ENCODE data around the gene KCNH3.
"Not testable (repeated sequence)": the region's sequence is repeated elsewhere in the genome, so short reads cannot be mapped to it uniquely, and the experiment has no call there.

Gene KCNH3

GRCh38 chr12:49529414-49529813, 9.4 kb upstream of the KCNH3 start:
- no peak for DNase-seq
- TF ChIP-seq CTCF (IDR thresholded peaks at IDR 0.05; ENCODE audit: low read depth, low read length, missing control alignments) = no peak
- in situ Hi-C loops (cut with HindIII; ENCODE audit: low pct_ligation_motif_present, low sequenced_read_pairs) = no loop called here

GRCh38 chr12:49531745-49532144, 7.1 kb upstream of the KCNH3 start:
- no peak overlapping the region for H3K4me3 ChIP-seq (ENCODE audit: low read depth, low read length)
- H3K27ac ChIP-seq = no peak overlapping the region
- in situ Hi-C loops (cut with HindIII; ENCODE audit: low pct_ligation_motif_present, low sequenced_read_pairs) = no loop called here
- no peak for DNase-seq
- H3K36me3 ChIP-seq (replicated peaks) = peaks cover 18% of the 10 kb centered on the region
- no peaks in the 10 kb centered on the region for H3K27me3 ChIP-seq (replicated peaks)
- no peak for TF ChIP-seq CTCF (IDR thresholded peaks at IDR 0.05; ENCODE audit: low read depth, low read length, missing control alignments)

More at GRCh38 chr12:49529414-49529813, 9.4 kb upstream of the KCNH3 start:
- Histone ChIP-seq H3K27me3 (replicated peaks) (no peaks in the 10 kb centered on the region), H3K4me3 (ENCODE audit: low read depth, low read length) (no peak overlapping the region), H3K36me3 (replicated peaks) (peaks cover 38% of the 10 kb centered on the region), H3K27ac (no peak overlapping the region)

GRCh38 chr12:49533331-49533730, 5.5 kb upstream of the KCNH3 start:
- Histone ChIP-seq H3K27me3 (replicated peaks) (peaks cover 9% of the 10 kb centered on the region), H3K36me3 (replicated peaks) (peaks cover 8% of the 10 kb centered on the region), H3K4me3 (ENCODE audit: low read depth, low read length) (no peak overlapping the region), H3K27ac (no peak overlapping the region)
- TF ChIP-seq CTCF (IDR thresholded peaks at IDR 0.05; ENCODE audit: low read depth, low read length, missing control alignments) = no peak
- in situ Hi-C loops (cut with HindIII; ENCODE audit: low pct_ligation_motif_present, low sequenced_read_pairs) = no loop called here
- DNase-seq = no peak

- H3K27ac ChIP-seq; H3K36me3 ChIP-seq (replicated peaks); H3K27me3 ChIP-seq (replicated peaks): not testable (repeated sequence)
Observed at GRCh38 chr12:49534122-49534521, 4.7 kb upstream of the KCNH3 start.

GRCh38 chr12:49534731-49535278, 4.0 kb upstream of the KCNH3 start:
- TF ChIP-seq CTCF (IDR thresholded peaks at IDR 0.05; ENCODE audit: low read depth, low read length, missing control alignments) = no peak
- no peak overlapping the region for H3K4me3 ChIP-seq (ENCODE audit: low read depth, low read length)
- no peak for DNase-seq
- no peaks in the 10 kb centered on the region for H3K36me3 ChIP-seq (replicated peaks)
- in situ Hi-C loops (cut with HindIII; ENCODE audit: low pct_ligation_motif_present, low sequenced_read_pairs) = no loop called here
- no peak overlapping the region for H3K27ac ChIP-seq
- peaks cover 16% of the 10 kb centered on the region for H3K27me3 ChIP-seq (replicated peaks)

More at GRCh38 chr12:49534122-49534521, 4.7 kb upstream of the KCNH3 start:
- DNase-seq; H3K4me3 ChIP-seq (ENCODE audit: low read depth, low read length); in situ Hi-C loops (cut with HindIII; ENCODE audit: low pct_ligation_motif_present, low sequenced_read_pairs): not testable (repeated sequence)

- no peak for DNase-seq
- H3K4me3 ChIP-seq (ENCODE audit: low read depth, low read length) = no peak overlapping the region
- in situ Hi-C loops (cut with HindIII; ENCODE audit: low pct_ligation_motif_present, low sequenced_read_pairs) = no loop called here
- peaks cover 22% of the 10 kb centered on the region for H3K27me3 ChIP-seq (replicated peaks)
- no peak overlapping the region for H3K27ac ChIP-seq
- no peak for TF ChIP-seq CTCF (IDR thresholded peaks at IDR 0.05; ENCODE audit: low read depth, low read length, missing control alignments)
- H3K36me3 ChIP-seq (replicated peaks) = no peaks in the 10 kb centered on the region
Observed at GRCh38 chr12:49535921-49536525, 2.8 kb upstream of the KCNH3 start.

Measured in brain microvascular endothelial cell (primary cell).